Activated naive CD8-positive, alpha-beta T cell treated with anti-CD3 and anti-CD28 coated beads for 36 hours (primary cell): ENCODE data around the gene CERT1. TPM values are rescaled to one million over a fixed set of nuclear protein-coding genes. Genes with fewer than 3 reads are reported as not detected.
"Not testable (repeated sequence)": the region's sequence is repeated elsewhere in the genome, so short reads cannot be mapped to it uniquely, and the experiment has no call there.

Source experiments
- DNase-seq: peaks from one replicate; pipeline ENCODE4 v3.0.0; 2021
- H3K27ac Mint-ChIP-seq: one replicate; pipeline ENCODE4 v1.8.0; 2022; ENCODE audit warnings: mild to moderate bottlenecking, moderate library complexity, mixed read lengths
- H3K27me3 Mint-ChIP-seq: one replicate; pipeline ENCODE4 v1.8.0; 2022; ENCODE audit warnings: mild to moderate bottlenecking, mixed read lengths
- H3K36me3 Mint-ChIP-seq: one replicate; pipeline ENCODE4 v1.8.0; 2021; ENCODE audit warnings: mild to moderate bottlenecking, mixed read lengths
- H3K4me1 Mint-ChIP-seq: one replicate; pipeline ENCODE4 v1.8.0; 2021; ENCODE audit warnings: mixed read lengths
- H3K4me3 Mint-ChIP-seq: one replicate; pipeline ENCODE4 v1.8.0; 2022; ENCODE audit warnings: mild to moderate bottlenecking, moderate library complexity, mixed read lengths
- H3K9me3 Mint-ChIP-seq: one replicate; pipeline ENCODE4 v1.8.0; 2022; ENCODE audit warnings: mixed read lengths
- total RNA-seq, 2 experiments: library from RNA; stranded (reverse); gene quantifications; one replicate each; pipeline ENCODE4 v1.2.3, GENCODE V29; 2021

CERT1 gene
- total RNA-seq: 10 to 100 TPM; 23.3 to 24.2 TPM

GRCh38 chr5:75511435-75512382, at the start of gene CERT1, which contains the start of gene POLK:
Gene CERT1 (minus strand): TSS chr5:75511629. CDS start chr5:75511207, 422 bp downstream.
Gene POLK (plus strand): TSS chr5:75511891.
- H3K27ac Mint-ChIP-seq: peak within 1 kb of the TSS; percentile 94
- H3K9me3 Mint-ChIP-seq: peaks cover 2% of the 10 kb centered on the region
- H3K4me1 Mint-ChIP-seq: peaks cover 42% of the 10 kb centered on the region
- peaks cover 20% of the 10 kb centered on the region for H3K36me3 Mint-ChIP-seq
- H3K27me3 Mint-ChIP-seq: no peaks in the 10 kb centered on the region
- DNase-seq: peak; percentile 94
- peak within 1 kb of the TSS; percentile 97 for H3K4me3 Mint-ChIP-seq

DNA sequence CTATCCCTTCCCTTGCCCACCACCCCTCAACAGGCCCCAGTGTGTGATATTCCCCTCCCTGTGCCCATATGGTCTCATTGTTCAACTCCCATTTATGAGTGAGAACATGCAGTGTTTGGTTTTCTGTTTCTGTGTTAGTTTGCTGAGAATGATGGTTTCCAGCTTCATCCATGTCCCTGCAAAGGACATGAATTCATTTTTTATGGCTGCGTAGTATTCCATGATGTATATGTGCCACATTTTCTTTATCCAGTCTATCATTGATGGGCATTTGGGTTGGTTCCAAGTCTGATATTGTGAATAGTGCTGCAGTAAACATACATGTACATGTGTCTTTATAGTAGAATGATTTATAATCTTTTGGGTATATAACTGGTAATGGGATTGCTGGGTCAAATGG, 49.2 kb upstream of the CERT1 start:
- DNase-seq: not testable (repeated sequence)
- Mint-ChIP-seq H3K4me1 (peaks cover 22% of the 10 kb centered on the region), H3K36me3 (peaks cover 83% of the 10 kb centered on the region)

GRCh38 chr5:75558981-75559632, 47.7 kb upstream of the CERT1 start:
- Mint-ChIP-seq H3K36me3 (peaks cover 77% of the 10 kb centered on the region), H3K27me3 (no peaks in the 10 kb centered on the region)

More for the DNA sequence above, 49.2 kb upstream of the CERT1 start:
- not testable (repeated sequence) for H3K27me3 Mint-ChIP-seq, H3K4me3 Mint-ChIP-seq, H3K27ac Mint-ChIP-seq
- H3K9me3 Mint-ChIP-seq: peaks cover 36% of the 10 kb centered on the region

DNA sequence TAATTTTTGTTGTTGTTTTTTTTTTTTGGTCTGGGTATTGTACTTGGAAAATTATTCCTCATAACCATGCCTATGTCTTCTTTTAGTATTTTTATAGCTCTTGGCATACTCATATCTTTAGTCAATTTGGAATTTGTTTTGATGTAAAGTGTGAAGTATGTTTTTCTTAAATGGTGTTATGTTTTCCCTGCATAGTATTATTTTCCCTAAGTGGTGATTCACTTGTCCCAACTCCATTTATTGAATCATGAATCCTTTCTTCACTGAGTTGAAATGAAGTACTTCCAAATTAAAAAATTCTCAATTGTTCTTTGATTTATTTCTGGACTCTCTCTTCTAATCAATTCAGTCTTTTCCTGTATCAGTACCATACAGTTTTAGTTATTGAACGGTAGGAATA, 46.8 kb upstream of the CERT1 start:
- Mint-ChIP-seq H3K9me3 (peaks cover 20% of the 10 kb centered on the region), H3K36me3 (peaks cover 72% of the 10 kb centered on the region)

More at GRCh38 chr5:75558981-75559632, 47.7 kb upstream of the CERT1 start:
- no peak overlapping the region for H3K4me3 Mint-ChIP-seq
- peaks cover 29% of the 10 kb centered on the region for H3K9me3 Mint-ChIP-seq
- no peak overlapping the region for H3K27ac Mint-ChIP-seq
- DNase-seq: no peak
- H3K4me1 Mint-ChIP-seq: peaks cover 16% of the 10 kb centered on the region

DNA sequence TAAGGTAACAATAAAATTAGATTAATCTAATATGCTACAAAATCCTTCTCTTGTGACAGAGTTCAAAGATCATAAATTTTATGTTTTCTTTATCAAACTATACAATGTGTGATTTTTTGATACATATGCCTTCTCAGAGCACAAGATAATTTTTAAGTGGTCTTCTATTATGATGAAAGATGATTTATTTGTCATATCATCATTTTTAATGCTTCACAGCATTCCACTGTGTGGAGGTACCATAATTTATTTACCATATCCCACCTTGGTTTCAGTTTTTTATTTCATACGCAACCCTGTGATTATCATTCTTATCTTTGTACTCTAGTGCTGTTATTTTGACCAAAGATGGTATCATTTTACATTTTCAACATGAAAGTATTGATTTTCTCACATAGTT, 41.9 kb upstream of the CERT1 start:
- Mint-ChIP-seq H3K9me3 (peaks cover 7% of the 10 kb centered on the region), H3K4me3 (no peak overlapping the region), H3K27me3 (no peaks in the 10 kb centered on the region), H3K27ac (no peak overlapping the region), H3K4me1 (peaks cover 3% of the 10 kb centered on the region), H3K36me3 (peaks cover 58% of the 10 kb centered on the region)
- DNase-seq: no peak

More for the DNA sequence above, 46.8 kb upstream of the CERT1 start:
- Mint-ChIP-seq H3K27me3 (no peaks in the 10 kb centered on the region), H3K4me1 (peaks cover 14% of the 10 kb centered on the region), H3K4me3 (no peak overlapping the region), H3K27ac (no peak overlapping the region)
- no peak for DNase-seq

GRCh38 chr5:75552764-75553163, 41.3 kb upstream of the CERT1 start:
- Mint-ChIP-seq H3K9me3 (peaks cover 7% of the 10 kb centered on the region), H3K36me3 (peaks cover 53% of the 10 kb centered on the region), H3K4me3 (no peak overlapping the region), H3K27me3 (no peaks in the 10 kb centered on the region), H3K27ac (no peak overlapping the region), H3K4me1 (no peaks in the 10 kb centered on the region)
- DNase-seq: no peak

- H3K27me3 Mint-ChIP-seq: no peaks in the 10 kb centered on the region
- peaks cover 2% of the 10 kb centered on the region for H3K4me1 Mint-ChIP-seq
- DNase-seq: no peak
- H3K4me3 Mint-ChIP-seq: no peak overlapping the region
- peaks cover 44% of the 10 kb centered on the region for H3K36me3 Mint-ChIP-seq
- H3K27ac Mint-ChIP-seq: no peak overlapping the region
- peaks cover 3% of the 10 kb centered on the region for H3K9me3 Mint-ChIP-seq
Observed at GRCh38 chr5:75551471-75551870, 40.0 kb upstream of the CERT1 start.

GRCh38 chr5:75550597-75550996, 39.2 kb upstream of the CERT1 start:
- Mint-ChIP-seq H3K27ac (no peak overlapping the region), H3K9me3 (peaks cover 3% of the 10 kb centered on the region), H3K4me3 (no peak overlapping the region), H3K36me3 (peaks cover 39% of the 10 kb centered on the region), H3K27me3 (no peaks in the 10 kb centered on the region), H3K4me1 (peaks cover 2% of the 10 kb centered on the region)
- no peak for DNase-seq

DNA sequence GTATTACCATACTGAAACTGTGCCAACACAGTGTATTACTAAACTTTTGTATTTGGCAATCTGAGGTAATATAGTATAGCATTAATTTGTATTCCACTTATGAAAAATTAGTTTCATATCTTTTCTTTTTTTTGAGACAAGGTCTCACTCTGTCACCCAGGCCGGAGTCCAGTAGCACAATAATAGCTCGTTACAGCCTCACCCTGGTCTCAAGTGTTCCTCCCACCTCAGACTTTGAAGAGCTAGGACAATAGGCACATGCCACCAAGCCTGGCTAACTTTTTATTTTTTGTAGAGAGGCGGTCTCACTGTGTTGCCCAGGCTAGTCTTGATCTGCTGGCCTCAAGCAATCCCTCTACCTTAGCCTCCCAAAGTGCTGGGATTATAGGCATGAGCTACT, 36.4 kb upstream of the CERT1 start:
- Mint-ChIP-seq H3K4me3 (no peak overlapping the region), H3K27me3 (no peaks in the 10 kb centered on the region), H3K36me3 (peaks cover 32% of the 10 kb centered on the region), H3K9me3 (peaks cover 3% of the 10 kb centered on the region), H3K27ac (no peak overlapping the region), H3K4me1 (peaks cover 2% of the 10 kb centered on the region)
- no peak for DNase-seq

- H3K36me3 Mint-ChIP-seq: peaks cover 32% of the 10 kb centered on the region
- no peaks in the 10 kb centered on the region for H3K27me3 Mint-ChIP-seq
- DNase-seq: no peak
- peaks cover 2% of the 10 kb centered on the region for H3K4me1 Mint-ChIP-seq
- H3K4me3 Mint-ChIP-seq: no peak overlapping the region
- H3K27ac Mint-ChIP-seq: no peak overlapping the region
- peaks cover 3% of the 10 kb centered on the region for H3K9me3 Mint-ChIP-seq
Observed at GRCh38 chr5:75546830-75547229, 35.4 kb upstream of the CERT1 start.

- H3K27me3 Mint-ChIP-seq: no peaks in the 10 kb centered on the region
- peaks cover 22% of the 10 kb centered on the region for H3K36me3 Mint-ChIP-seq
- H3K4me1 Mint-ChIP-seq: peaks cover 2% of the 10 kb centered on the region
- no peak for DNase-seq
- no peak overlapping the region for H3K27ac Mint-ChIP-seq
- H3K9me3 Mint-ChIP-seq: peaks cover 3% of the 10 kb centered on the region
- no peak overlapping the region for H3K4me3 Mint-ChIP-seq
Observed at GRCh38 chr5:75545131-75545530, 33.7 kb upstream of the CERT1 start.

DNA sequence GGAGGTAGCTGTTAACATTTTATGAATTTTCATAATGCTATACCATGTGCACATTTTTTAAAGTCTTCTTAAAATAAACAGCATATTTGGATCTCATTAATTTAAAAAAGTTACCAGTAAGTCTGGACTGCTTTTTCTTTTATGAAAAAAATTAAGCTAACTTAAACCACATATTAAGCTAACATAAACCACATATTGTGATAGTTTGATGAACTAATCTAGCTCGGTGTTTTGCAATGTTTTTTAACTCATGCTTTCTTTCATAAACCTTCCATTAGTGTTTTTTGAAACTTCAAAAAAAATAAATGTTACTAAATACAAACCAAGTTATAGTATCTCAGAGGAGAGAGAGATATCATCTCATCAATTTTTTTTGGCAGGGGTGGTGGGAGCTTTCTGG, 26.8 kb upstream of the CERT1 start:
- peaks cover 38% of the 10 kb centered on the region for H3K36me3 Mint-ChIP-seq
- no peak overlapping the region for H3K4me3 Mint-ChIP-seq
- H3K4me1 Mint-ChIP-seq: peaks cover 21% of the 10 kb centered on the region
- no peaks in the 10 kb centered on the region for H3K27me3 Mint-ChIP-seq
- no peak for DNase-seq
- H3K9me3 Mint-ChIP-seq: peaks cover 12% of the 10 kb centered on the region
- no peak overlapping the region for H3K27ac Mint-ChIP-seq

- Mint-ChIP-seq H3K36me3 (peaks cover 45% of the 10 kb centered on the region), H3K4me1 (peaks cover 22% of the 10 kb centered on the region), H3K27ac (no peak overlapping the region), H3K27me3 (no peaks in the 10 kb centered on the region), H3K9me3 (peaks cover 18% of the 10 kb centered on the region), H3K4me3 (no peak overlapping the region)
- no peak for DNase-seq
Observed at GRCh38 chr5:75536694-75537360, 25.4 kb upstream of the CERT1 start.

DNA sequence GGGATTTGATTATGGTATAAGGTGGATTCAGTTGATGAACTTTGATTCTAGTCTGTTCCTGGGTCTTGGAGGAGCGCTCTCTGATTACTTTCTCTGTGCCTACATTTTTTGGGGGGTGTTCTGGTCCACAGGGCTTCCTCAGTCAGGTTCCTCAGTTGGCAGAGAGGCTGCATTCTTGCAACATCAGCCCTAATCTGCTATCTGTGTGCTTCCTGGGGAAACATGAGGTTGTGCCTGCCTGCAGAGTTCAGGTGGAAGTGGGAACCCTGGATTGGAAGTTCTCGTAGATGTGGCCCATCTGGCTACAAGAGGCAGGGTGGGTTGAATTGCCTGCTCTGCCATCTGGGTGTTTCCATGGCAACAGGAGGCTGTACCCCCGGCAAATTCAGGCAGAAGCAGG, 24.7 kb upstream of the CERT1 start:
- H3K9me3 Mint-ChIP-seq: peaks cover 18% of the 10 kb centered on the region
- H3K4me1 Mint-ChIP-seq: peaks cover 22% of the 10 kb centered on the region
- H3K27me3 Mint-ChIP-seq: no peaks in the 10 kb centered on the region
- no peak for DNase-seq
- no peak overlapping the region for H3K4me3 Mint-ChIP-seq
- H3K27ac Mint-ChIP-seq: no peak overlapping the region
- H3K36me3 Mint-ChIP-seq: peaks cover 49% of the 10 kb centered on the region

GRCh38 chr5:75534734-75535133, 23.3 kb upstream of the CERT1 start:
- H3K4me1 Mint-ChIP-seq: peaks cover 24% of the 10 kb centered on the region
- no peak for DNase-seq
- H3K27me3 Mint-ChIP-seq: no peaks in the 10 kb centered on the region
- H3K27ac Mint-ChIP-seq: no peak overlapping the region
- peaks cover 18% of the 10 kb centered on the region for H3K9me3 Mint-ChIP-seq
- peaks cover 47% of the 10 kb centered on the region for H3K36me3 Mint-ChIP-seq
- no peak overlapping the region for H3K4me3 Mint-ChIP-seq
